ENCODE data around the gene CROCC2.

CROCC2 gene

DNA sequence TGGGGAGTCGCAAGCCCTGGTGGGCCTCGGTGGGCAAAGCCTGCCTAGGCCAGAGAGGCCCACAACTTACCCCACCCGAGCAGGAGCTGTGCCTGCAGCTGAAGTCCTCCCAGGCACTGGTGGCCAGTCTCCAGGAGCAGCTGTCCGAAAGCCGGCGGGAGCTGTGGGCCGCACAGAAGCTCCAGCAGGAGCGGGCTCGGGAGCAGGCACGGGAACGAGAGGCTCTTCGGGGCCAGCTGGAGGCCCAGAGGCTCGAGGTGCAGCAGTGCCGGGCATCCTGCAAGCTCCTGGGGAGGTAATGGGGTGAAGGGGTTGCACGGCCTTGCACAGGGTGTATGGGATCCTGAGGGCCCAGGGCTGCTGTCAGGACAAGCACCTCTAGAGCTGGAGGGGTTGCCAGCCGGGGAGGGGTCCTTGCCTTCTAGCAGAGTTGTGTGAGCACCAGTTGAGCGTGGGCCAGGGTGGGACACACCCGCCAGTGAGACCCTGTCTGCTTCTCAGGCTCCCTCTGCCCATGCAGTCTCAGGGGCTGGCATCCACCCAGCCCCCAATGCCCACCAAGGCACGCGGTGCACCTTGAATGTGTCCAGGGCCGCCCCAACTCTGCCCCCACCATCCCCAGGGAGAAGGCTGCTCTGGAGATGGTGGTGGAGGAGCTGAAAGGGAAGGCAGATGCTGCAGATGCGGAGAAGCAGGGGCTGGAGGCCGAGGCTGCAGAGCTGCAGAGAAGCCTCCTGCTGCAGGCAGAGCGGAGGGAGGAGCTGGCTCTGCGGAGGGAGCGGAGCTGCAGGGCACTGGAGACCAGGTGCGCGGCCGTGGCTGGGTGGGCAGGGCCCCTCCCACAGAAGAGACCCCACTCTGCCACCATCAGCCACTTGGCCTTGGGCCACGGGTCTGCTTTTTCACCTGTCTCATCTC lies 27.2 kb downstream of the CROCC2 start:
- no peak for DNase-seq (ENCODE audit: low read depth in 2 of 2)
- no peak overlapping the region for H3K4me3 ChIP-seq (replicated peaks in 1 of 2; ENCODE audit: low read depth in 2 of 2, low read length in 2 of 2)
- TF ChIP-seq, protein P1, sequence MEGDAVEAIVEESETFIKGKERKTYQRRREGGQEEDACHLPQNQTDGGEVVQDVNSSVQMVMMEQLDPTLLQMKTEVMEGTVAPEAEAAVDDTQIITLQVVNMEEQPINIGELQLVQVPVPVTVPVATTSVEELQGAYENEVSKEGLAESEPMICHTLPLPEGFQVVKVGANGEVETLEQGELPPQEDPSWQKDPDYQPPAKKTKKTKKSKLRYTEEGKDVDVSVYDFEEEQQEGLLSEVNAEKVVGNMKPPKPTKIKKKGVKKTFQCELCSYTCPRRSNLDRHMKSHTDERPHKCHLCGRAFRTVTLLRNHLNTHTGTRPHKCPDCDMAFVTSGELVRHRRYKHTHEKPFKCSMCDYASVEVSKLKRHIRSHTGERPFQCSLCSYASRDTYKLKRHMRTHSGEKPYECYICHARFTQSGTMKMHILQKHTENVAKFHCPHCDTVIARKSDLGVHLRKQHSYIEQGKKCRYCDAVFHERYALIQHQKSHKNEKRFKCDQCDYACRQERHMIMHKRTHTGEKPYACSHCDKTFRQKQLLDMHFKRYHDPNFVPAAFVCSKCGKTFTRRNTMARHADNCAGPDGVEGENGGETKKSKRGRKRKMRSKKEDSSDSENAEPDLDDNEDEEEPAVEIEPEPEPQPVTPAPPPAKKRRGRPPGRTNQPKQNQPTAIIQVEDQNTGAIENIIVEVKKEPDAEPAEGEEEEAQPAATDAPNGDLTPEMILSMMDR (IDR thresholded peaks at IDR 0.05; ENCODE audit: low read depth, low read length) = no peak

DNA sequence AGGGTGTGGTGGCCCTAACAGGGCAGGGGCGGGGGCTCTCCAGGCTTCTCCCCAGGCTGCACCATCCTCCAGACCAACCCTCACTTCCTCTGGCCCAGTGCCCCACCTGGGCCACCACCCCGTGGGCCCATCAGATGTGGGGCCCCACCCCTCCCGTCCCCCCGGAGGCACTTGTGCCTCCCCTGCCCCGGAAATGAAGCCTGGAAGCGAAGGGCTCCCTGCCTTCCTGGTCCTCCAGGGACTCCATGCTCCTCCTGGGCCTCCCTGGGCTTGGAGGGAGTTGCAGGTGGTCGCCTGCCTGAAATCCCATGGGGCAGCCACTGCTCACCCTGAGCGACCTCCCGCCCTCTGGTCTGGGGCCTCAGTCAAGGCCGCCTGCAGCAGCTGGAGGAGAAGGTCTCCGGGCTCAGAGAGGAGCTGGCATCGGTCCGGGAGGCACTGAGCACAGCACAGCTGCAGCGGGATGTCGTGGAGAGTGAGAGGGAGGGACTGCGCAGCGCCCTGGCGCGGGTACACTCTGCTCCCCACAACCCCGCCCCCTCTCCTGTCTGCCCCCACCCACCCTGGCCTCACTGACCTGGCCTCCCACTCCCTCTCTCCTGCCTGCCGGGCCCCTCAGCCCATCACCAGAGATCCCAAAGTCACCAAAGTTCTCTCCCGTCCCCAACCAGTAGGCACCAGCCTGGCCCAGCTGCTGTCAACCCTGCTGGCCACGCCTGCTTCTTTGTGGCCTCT lies 28.0 kb downstream of the CROCC2 start:
- DNase-seq (ENCODE audit: low read depth in 2 of 2) = no peak
- no peak overlapping the region for H3K4me3 ChIP-seq (replicated peaks in 1 of 2; ENCODE audit: low read depth in 2 of 2, low read length in 2 of 2)
- TF ChIP-seq, protein P1 (IDR thresholded peaks at IDR 0.05; ENCODE audit: low read depth, low read length) = no peak

DNA sequence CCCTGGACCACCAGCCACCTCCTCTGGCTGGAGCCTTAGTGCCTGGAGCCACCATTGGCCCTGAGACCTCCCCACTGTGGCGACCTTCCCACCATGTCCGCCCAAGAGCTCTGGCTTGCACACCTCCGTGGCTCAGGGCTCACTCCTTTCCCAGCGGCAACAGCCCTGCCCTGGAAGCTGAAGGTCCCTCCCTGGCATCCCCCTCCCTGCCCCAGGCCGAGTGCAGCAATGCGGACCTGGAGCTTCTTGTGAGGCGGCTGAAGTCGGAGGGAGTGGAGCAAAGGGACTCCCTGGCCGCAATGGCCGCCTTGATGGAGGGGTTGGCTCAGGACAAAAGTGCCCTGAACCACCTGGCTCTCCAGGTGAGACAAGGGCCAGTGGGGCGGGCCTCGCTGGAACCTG lies 28.6 kb downstream of the CROCC2 start:
- TF ChIP-seq, protein P1 (IDR thresholded peaks at IDR 0.05; ENCODE audit: low read depth, low read length) = no peak
- DNase-seq (ENCODE audit: low read depth in 2 of 2) = no peak
- H3K4me3 ChIP-seq (replicated peaks in 1 of 2; ENCODE audit: low read depth in 2 of 2, low read length in 2 of 2) = no peak overlapping the region

DNA sequence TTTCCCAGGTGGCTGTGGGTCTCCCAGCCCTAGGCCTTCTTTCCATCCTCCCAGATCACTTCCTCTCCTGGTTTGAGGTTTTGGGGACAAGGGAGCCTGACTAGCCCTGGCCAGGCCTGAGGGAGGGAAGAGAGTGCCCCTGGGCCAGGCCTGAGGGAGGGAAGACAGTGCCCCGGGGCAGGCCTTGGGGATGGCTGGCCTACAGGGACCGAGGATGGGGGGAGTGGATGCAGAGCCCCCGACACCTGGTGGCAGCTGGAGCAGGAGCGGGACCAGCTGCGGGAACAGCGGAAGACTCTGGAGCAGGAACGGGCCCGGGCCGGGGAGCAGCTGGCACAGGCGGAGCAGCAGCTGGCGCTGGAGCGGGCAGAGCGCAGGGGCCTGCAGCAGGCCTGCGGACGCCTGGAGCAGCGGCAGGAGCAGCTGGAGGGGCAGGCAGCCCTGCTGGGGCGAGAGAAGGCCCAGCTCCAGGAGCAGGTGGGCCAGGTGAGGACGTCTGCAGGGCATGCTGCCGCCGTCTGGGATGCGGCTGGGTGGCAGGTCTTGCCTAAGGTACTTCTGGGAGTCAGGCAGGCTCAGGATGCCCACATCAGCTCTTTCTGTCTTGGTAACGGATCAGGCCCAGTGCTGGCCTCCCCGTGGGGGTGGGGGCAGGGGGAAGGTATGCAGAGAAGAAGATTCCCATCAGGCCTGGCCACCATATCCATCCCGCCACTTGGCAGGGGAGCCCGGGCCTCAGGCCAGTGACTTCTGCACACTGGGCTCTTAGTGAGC lies 29.2 kb downstream of the CROCC2 start:
- DNase-seq (ENCODE audit: low read depth in 2 of 2) = no peak
- TF ChIP-seq, protein P1 (IDR thresholded peaks at IDR 0.05; ENCODE audit: low read depth, low read length) = no peak
- no peak overlapping the region for H3K4me3 ChIP-seq (replicated peaks in 1 of 2; ENCODE audit: low read depth in 2 of 2, low read length in 2 of 2)

DNA sequence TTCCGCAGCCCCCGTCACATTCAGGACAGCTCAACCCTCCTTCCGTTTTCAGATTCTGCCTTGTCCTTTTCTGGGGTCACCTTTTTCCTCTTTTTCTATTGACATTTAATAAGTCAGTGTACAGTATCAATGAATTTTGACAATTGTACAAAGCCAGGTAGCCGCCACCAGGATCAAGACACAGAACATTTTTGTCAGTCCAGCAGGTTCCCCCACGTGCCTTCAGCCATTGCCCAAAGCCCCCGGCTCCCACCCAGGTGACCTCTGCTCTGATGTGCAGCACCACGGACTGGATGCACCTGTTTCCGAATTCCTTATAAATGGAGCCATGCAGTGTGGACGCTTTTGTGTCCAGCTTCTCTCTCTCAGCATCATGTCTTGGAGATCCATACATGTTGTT lies 30.0 kb downstream of the CROCC2 start:
- DNase-seq (ENCODE audit: low read depth in 2 of 2) = no peak
- TF ChIP-seq, protein P1 (IDR thresholded peaks at IDR 0.05; ENCODE audit: low read depth, low read length) = no peak
- H3K4me3 ChIP-seq (replicated peaks in 1 of 2; ENCODE audit: low read depth in 2 of 2, low read length in 2 of 2) = no peak overlapping the region

DNA sequence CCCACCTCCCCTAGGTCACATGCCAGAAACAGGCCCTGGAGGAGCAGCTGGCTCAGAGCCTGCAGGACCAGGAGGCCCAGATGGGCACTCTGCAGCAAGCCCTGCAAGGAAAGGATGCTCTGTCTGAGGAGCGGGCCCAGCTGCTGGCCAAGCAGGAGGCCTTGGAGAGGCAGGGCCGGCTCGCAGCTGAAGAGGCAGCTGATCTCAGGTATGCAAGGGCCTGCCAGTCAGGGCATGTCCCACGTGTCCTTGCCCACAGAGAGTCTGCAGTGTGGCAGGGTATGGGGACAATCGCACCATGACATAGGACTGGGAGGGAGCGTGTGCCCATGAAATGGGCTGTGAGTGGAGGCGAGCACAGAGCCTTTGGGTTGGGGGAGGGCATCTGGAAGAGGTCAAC lies 39.9 kb downstream of the CROCC2 start:
- no peak overlapping the region for H3K4me3 ChIP-seq (replicated peaks in 1 of 2; ENCODE audit: low read depth in 2 of 2, low read length in 2 of 2)
- TF ChIP-seq, protein P1 (IDR thresholded peaks at IDR 0.05; ENCODE audit: low read depth, low read length) = no peak
- DNase-seq (ENCODE audit: low read depth in 2 of 2) = no peak

Data from cardiac fibroblast (primary cell).